Ovary (tissue), 3 donors: Measurements from ENCODE around the gene KDM8.

Source experiments
- EP300 ChIP-seq: sonication (generic); formaldehyde crosslinking; IDR thresholded peaks from one replicate; pipeline ENCODE4 v1.6.1; 2017; ENCODE audit warnings: antibody characterized with exemption
- POLR2A ChIP-seq: fragments of 450-650 bp; IDR thresholded peaks from one replicate; pipeline ENCODE4 v1.6.1; 2017; ENCODE audit warnings: antibody characterized with exemption, mild to moderate bottlenecking, moderate library complexity
- TF ChIP-seq, protein P1 (sequence below), 3 donors: fragments of 450-650 bp in 2 of 3; fragments of 200-600 bp in 1 of 3; IDR thresholded peaks; one replicate each; pipeline versions ENCODE4 v1.5.1 to v1.8.0; 2016 to 2022; ENCODE audit warnings: antibody characterized with exemption in 3 of 3, mild to moderate bottlenecking in 1 of 3
- donor health status: DM: no; HTN: no; CAD: no.

DNA sequence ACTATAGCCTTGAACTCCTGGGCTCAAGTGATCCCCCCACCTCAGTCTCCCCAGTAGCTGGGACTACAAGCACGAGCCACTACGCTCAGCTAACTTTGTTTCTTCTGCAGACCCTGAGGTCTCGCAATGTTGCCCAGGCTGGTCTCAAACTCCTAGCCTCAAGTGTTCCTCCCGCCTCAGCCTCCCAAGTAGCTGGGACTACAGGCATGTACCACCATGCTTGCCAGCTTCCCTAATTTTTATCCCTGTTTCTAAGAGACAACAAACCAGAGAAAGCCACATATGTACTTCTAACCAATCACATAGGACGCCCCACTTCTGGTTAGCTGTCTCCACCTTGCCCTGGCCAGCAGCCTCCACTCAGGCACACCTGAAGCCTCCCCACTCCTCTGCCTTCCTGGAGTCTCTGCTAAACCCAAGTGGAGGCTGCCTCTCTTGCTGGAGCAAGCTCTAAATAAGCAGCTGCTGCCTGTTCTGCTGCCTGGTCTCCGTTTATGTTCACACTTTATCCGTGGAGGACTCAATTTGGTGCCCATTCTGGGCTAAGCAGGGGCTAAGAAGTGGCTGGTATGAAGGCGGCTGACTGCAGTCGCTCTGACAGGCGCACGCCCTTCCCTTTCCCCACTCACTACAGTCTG lies 40.5 kb downstream of the KDM8 start:
- TF ChIP-seq, protein P1, sequence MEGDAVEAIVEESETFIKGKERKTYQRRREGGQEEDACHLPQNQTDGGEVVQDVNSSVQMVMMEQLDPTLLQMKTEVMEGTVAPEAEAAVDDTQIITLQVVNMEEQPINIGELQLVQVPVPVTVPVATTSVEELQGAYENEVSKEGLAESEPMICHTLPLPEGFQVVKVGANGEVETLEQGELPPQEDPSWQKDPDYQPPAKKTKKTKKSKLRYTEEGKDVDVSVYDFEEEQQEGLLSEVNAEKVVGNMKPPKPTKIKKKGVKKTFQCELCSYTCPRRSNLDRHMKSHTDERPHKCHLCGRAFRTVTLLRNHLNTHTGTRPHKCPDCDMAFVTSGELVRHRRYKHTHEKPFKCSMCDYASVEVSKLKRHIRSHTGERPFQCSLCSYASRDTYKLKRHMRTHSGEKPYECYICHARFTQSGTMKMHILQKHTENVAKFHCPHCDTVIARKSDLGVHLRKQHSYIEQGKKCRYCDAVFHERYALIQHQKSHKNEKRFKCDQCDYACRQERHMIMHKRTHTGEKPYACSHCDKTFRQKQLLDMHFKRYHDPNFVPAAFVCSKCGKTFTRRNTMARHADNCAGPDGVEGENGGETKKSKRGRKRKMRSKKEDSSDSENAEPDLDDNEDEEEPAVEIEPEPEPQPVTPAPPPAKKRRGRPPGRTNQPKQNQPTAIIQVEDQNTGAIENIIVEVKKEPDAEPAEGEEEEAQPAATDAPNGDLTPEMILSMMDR (IDR thresholded peaks at IDR 0.05): no peak
- TF ChIP-seq POLR2A (no peak), EP300 (no peak)
